ENCODE measurements around the gene CD300C.
"Not testable (repeated sequence)": the region's sequence is repeated elsewhere in the genome, so short reads cannot be mapped to it uniquely, and the experiment has no call there.

The CD300C gene

DNA sequence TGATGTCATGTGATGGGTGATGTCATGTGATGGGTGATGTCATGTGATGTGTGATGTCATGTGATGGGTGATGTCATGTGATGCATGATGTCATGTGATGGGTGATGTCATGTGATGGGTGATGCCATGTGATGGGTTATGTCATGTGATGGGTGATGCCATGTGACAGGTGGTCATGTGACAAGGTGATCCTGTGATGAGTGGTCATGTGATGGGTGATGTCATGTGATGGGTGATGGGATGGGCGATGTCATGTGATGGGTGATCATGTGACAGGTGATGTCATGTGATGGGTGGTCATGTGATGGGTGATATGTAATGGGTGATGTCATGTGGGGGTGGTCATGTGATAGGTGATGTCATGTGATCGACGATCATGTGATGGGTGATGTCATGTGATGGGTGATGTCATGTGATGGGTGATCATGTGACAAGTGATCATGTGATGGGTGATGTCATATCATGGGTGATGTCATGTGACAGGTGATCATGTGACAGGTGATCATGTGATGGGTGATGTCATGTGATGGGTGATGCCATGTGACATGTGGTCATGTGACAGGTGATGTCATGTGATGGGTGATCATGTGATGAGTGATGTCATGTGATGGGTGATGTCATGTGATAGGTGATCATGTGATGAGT lies 31.8 kb downstream of the CD300C start:
- TF ChIP-seq, protein P1, sequence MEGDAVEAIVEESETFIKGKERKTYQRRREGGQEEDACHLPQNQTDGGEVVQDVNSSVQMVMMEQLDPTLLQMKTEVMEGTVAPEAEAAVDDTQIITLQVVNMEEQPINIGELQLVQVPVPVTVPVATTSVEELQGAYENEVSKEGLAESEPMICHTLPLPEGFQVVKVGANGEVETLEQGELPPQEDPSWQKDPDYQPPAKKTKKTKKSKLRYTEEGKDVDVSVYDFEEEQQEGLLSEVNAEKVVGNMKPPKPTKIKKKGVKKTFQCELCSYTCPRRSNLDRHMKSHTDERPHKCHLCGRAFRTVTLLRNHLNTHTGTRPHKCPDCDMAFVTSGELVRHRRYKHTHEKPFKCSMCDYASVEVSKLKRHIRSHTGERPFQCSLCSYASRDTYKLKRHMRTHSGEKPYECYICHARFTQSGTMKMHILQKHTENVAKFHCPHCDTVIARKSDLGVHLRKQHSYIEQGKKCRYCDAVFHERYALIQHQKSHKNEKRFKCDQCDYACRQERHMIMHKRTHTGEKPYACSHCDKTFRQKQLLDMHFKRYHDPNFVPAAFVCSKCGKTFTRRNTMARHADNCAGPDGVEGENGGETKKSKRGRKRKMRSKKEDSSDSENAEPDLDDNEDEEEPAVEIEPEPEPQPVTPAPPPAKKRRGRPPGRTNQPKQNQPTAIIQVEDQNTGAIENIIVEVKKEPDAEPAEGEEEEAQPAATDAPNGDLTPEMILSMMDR (IDR thresholded peaks at IDR 0.05; ENCODE audit: control insufficient read depth, extremely low read depth, insufficient read depth): no peak
- peak; percentile 100 for DNase-seq (ENCODE audit: low read depth)
- no peak overlapping the region for H3K4me3 ChIP-seq (ENCODE audit: low read depth, low read length)

DNA sequence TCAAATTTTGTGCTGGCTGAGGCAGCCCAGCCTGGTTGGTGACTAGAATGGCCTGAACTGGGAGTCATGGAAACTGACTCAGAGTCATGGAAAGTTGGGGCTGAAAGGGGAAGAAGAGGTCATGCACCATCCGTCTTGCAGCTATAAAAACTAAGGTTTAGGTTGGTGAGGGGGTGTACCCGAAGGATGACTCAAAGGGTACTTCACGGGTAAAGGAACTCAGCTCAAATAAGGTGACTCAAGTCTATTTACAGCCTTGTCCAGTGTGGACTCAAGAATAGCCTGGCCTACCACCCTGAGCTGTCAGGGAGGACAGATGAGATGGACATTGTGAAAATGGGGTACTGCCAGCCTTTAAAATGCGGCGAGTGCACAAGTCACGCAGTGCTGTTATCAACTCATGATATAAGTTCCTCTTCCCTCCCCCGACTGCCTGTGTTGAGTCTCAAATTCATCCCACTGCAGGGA lies 33.3 kb downstream of the CD300C start:
- TF ChIP-seq, protein P1 (IDR thresholded peaks at IDR 0.05; ENCODE audit: control insufficient read depth, extremely low read depth, insufficient read depth): no peak
- no peak overlapping the region for H3K4me3 ChIP-seq (ENCODE audit: low read depth, low read length)
- DNase-seq (ENCODE audit: low read depth): no peak

DNA sequence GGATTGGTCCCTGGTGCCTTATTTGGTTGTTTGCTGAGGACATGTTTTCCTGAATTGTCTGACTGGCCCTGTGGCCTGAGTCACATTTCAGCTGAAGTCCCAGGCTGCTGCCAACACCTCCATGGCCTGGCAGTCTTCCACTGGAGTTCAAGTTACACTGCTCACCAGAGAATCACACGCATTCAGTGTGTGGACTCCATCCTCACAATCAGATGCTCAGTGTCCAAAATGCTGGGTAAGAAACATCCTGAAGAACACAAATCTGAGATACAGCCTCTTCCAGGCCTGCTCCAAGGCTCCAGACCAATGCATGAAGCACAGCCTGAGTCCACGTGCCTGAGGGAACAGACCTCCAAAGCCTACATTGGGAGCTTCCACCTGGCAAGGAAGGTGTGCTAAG lies 33.9 kb downstream of the CD300C start:
- DNase-seq (ENCODE audit: low read depth): no peak
- TF ChIP-seq, protein P1 (IDR thresholded peaks at IDR 0.05; ENCODE audit: control insufficient read depth, extremely low read depth, insufficient read depth): no peak
- no peak overlapping the region for H3K4me3 ChIP-seq (ENCODE audit: low read depth, low read length)

DNA sequence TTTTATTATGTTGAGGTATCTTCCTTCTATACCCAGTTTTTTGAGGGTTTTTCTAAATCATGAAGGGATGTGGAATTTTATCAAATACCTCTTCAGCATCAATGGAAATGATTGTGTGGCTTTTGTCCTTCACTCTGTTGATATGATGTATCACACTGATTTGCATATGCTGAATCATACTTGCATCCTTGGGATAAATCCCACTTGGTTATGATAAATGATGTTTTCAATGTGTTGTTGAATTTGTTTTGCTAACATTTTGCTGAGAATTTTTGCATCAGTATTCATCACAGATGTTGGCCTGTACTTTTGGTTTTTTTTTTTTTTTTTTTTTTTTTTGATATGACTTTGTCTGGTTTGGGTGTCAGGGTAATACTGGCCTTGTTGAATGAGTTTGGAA lies 37.8 kb downstream of the CD300C start:
- DNase-seq (ENCODE audit: low read depth): no peak
- no peak overlapping the region for H3K4me3 ChIP-seq (ENCODE audit: low read depth, low read length)
- TF ChIP-seq, protein P1 (IDR thresholded peaks at IDR 0.05; ENCODE audit: control insufficient read depth, extremely low read depth, insufficient read depth): no peak

DNA sequence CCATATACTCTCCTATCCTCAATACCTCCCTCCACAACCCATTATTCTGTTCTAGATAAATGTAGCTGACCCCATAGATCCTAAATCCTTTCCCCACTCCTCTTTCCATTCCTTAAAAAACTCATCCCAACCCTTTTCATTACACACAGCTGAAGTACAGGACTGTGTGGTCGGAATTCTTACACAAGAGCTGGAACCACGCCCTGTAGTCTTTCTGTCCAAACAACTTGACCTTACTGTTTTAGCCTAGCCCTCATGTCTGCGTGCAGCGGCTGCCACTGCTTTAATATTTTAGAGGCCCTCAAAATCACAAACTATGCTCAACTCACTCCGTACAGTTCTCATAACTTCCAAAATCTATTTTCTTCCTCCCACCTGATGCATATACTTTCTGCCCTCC lies 42.0 kb downstream of the CD300C start:
- DNase-seq (ENCODE audit: low read depth); H3K4me3 ChIP-seq (ENCODE audit: low read depth, low read length): not testable (repeated sequence)

DNA sequence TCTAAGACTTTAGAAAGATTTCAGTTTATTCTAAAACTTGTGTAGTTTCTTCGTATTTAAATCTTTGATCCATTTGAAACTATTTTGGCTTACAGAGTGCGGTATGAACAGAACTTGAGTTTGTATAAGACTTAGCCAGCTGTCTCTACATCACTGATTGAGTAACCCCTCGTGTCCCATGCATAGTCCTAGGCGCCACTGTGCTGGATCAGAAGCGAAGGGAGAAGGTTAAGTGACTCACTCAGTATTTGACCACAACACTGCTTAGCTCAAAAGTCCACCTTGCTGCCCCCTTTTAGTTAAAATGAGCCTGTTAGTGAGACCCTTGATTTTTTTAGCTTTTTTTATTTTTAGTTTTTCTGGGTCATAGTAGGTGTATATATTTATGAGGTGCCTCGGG lies 43.1 kb downstream of the CD300C start:
- DNase-seq (ENCODE audit: low read depth): no peak
- TF ChIP-seq, protein P1 (IDR thresholded peaks at IDR 0.05; ENCODE audit: control insufficient read depth, extremely low read depth, insufficient read depth): no peak
- no peak overlapping the region for H3K4me3 ChIP-seq (ENCODE audit: low read depth, low read length)

DNA sequence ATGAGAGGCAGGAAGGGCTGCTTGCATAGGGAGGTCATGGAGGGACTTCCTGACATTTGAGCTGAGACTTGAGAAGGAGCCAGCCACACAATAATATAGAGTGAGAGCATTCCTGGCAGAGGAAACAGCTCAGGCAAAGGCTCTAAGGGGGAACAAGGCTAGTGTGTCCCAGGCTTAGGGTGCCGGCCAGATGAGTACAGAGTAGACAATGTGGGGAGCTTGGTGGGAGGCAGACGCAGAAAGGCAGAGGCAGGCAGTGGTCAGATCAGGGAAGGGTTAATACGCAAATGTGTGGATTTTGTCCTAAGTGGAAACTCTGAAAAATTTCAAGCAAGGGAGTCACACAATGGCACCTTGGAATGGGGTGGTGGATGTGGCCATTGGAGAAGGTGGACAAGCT lies 45.9 kb downstream of the CD300C start:
- no peak for DNase-seq (ENCODE audit: low read depth)
- H3K4me3 ChIP-seq (ENCODE audit: low read depth, low read length): no peak overlapping the region
- TF ChIP-seq, protein P1 (IDR thresholded peaks at IDR 0.05; ENCODE audit: control insufficient read depth, extremely low read depth, insufficient read depth): no peak

Measured in LNCaP clone FGC (cell line).